Left lung (tissue), 10 donors: ENCODE data around the gene SLC9A7. TPM values are rescaled to one million over a fixed set of nuclear protein-coding genes. Genes with fewer than 3 reads are reported as not detected.
A peak's percentile ranks its signal among the peaks of the same experiment; 100 is the strongest.

Source experiments
- ATAC-seq: fragments of 200-7000 bp; cut with Tn5 transposase; one replicate; pipeline ENCODE4 v1.9.1; 2020; ENCODE audit warnings: moderate library complexity
- DNase-seq, 4 donors: peaks; one replicate each; pipeline ENCODE4 v3.0.0-alpha.2; 2013 to 2020
- H3K27ac ChIP-seq, 2 donors: fragments of 200-600 bp; sonication (generic) in 1 of 2; one replicate each; pipeline versions ENCODE4 v1.5.0 to v1.8.0; 2020 to 2021
- H3K27me3 ChIP-seq, 2 donors: fragments of 200-600 bp; sonication (generic) in 1 of 2; one replicate each; pipeline versions ENCODE4 v1.5.0 to v1.8.0; 2020 to 2021
- H3K36me3 ChIP-seq, 2 donors: fragments of 200-600 bp; sonication (generic) in 1 of 2; one replicate each; pipeline versions ENCODE4 v1.5.0 to v1.8.0; 2020 to 2021
- H3K4me1 ChIP-seq, 2 donors: fragments of 200-600 bp; one replicate each; pipeline ENCODE4 v1.8.0; 2021
- H3K4me3 ChIP-seq, 2 donors: fragments of 200-600 bp; sonication (generic) in 1 of 2; one replicate each; pipeline versions ENCODE4 v1.5.0 to v1.8.0; 2020 to 2021; ENCODE audit warnings: mild to moderate bottlenecking in 1 of 2
- H3K9me3 ChIP-seq, 2 donors: fragments of 200-600 bp; sonication (generic) in 1 of 2; one replicate each; pipeline versions ENCODE4 v1.5.0 to v1.8.0; 2020 to 2021
- intact Hi-C, 2 donors: fragments of 100-400 bp; cut with DNase I; formaldehyde crosslinking; loops; one replicate each; pipeline versions ENCODE4 v1.11.2 to v1.14.2; 2022
- polyA plus RNA-seq, 6 donors: library from polyadenylated mRNA; unstranded; fragments of 120-200 nt; gene quantifications; one replicate each; pipeline ENCODE4 v1.2.1, GENCODE V29; 2013; ENCODE audit not compliant: insufficient read length in 6 of 6
- total RNA-seq, 2 donors: library from RNA; stranded (reverse); fragmentation: NEBNext Ultra II Directional; extraction: Animal tissue kit (Norgen Biotek cat#: 25700); gene quantifications; one replicate each; pipeline ENCODE4 v1.2.1, GENCODE V29; 2021
- TF ChIP-seq, protein P1 (sequence below), 2 donors: fragments of 200-600 bp; sonication (generic) in 1 of 2; IDR thresholded peaks; one replicate each; pipeline versions ENCODE4 v1.5.0 to v1.8.0; 2021; ENCODE audit warnings: antibody characterized with exemption in 2 of 2
- donor health status: DM: no; HTN: yes; CAD: no.
- donor health status: DM: no; HTN: no; CAD: no.

SLC9A7 gene
- total and polyA plus RNA-seq, 8 donors: 2.3 to 10.5 (median 3.2) TPM

DNA sequence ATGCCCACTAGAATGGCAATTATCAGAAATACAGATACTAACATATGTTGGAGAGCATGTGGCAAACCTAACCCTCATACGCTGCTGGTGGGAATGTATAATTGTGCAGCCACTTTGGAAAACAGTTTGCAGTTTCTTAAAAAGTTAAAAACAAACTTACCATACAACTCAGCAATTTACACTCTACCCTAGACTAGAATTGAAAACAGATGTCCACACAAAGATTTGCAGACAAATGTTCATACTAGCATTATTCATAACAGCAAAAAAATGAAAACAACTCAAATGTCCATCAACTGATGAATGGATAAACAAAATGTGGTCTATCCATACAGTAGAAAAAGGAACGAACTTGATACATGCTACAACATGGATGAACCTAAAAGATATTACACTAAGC lies 64.4 kb downstream of the SLC9A7 start:
- ATAC-seq (no peak), DNase-seq (no peak)
- no peaks in the 10 kb centered on the region for H3K9me3 ChIP-seq
- no peaks in the 10 kb centered on the region for H3K36me3 ChIP-seq
- H3K4me1 ChIP-seq: no peaks in the 10 kb centered on the region
- H3K27ac ChIP-seq: no peak overlapping the region
- TF ChIP-seq, protein P1, sequence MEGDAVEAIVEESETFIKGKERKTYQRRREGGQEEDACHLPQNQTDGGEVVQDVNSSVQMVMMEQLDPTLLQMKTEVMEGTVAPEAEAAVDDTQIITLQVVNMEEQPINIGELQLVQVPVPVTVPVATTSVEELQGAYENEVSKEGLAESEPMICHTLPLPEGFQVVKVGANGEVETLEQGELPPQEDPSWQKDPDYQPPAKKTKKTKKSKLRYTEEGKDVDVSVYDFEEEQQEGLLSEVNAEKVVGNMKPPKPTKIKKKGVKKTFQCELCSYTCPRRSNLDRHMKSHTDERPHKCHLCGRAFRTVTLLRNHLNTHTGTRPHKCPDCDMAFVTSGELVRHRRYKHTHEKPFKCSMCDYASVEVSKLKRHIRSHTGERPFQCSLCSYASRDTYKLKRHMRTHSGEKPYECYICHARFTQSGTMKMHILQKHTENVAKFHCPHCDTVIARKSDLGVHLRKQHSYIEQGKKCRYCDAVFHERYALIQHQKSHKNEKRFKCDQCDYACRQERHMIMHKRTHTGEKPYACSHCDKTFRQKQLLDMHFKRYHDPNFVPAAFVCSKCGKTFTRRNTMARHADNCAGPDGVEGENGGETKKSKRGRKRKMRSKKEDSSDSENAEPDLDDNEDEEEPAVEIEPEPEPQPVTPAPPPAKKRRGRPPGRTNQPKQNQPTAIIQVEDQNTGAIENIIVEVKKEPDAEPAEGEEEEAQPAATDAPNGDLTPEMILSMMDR (IDR thresholded peaks at IDR 0.05): no peak
- H3K4me3 ChIP-seq: no peak overlapping the region
- intact Hi-C loops: no loop called here
- H3K27me3 ChIP-seq: no peaks in the 10 kb centered on the region

DNA sequence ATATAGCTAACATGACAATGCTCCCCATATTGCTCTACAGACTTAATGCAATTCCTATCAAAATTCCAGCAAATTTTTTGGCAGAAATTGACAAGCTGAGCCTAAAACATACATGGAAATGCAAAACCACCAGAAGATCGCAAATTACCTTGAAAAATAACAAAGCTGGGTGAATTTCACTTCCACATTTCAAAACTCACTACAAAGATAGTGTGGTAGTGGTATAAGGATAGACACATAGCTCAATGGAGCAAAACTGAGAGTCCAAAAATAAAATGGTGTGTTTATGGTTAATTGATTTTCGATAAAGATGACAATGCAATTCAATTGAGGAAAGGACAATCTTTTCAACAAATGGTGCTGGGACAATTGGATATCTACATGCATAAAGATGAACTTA lies 65.8 kb downstream of the SLC9A7 start:
- DNase-seq (no peak), ATAC-seq (no peak)
- Histone ChIP-seq H3K27ac (no peak overlapping the region), H3K4me1 (no peaks in the 10 kb centered on the region), H3K36me3 (no peaks in the 10 kb centered on the region), H3K9me3 (no peaks in the 10 kb centered on the region), H3K4me3 (no peak overlapping the region), H3K27me3 (no peaks in the 10 kb centered on the region)
- TF ChIP-seq, protein P1 (IDR thresholded peaks at IDR 0.05): no peak
- intact Hi-C loops: no loop called here

DNA sequence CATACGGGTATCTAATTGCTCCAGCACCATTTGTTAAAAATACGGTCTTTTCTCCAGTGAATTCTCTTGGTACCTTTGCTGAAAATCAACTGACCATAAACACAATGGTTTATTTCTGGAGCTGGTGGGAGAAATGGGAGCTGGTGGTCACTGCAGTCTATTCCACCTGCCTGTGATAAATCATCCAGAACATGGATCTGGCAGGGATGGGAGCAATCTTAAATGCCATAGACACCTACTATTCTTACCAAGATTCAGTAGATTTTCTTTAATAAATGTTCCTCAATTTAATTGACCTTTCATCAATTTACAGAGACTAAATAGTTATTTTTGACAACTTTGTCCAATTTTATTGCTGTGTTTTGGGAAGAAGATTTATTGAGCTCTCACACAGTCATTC lies 68.1 kb downstream of the SLC9A7 start:
- intact Hi-C loops: no loop called here
- TF ChIP-seq, protein P1 (IDR thresholded peaks at IDR 0.05): no peak
- no peaks in the 10 kb centered on the region for H3K27me3 ChIP-seq
- H3K4me1 ChIP-seq: no peaks in the 10 kb centered on the region
- H3K36me3 ChIP-seq: no peaks in the 10 kb centered on the region
- no peak overlapping the region for H3K27ac ChIP-seq
- no peaks in the 10 kb centered on the region for H3K9me3 ChIP-seq
- H3K4me3 ChIP-seq: no peak overlapping the region
- DNase-seq (no peak), ATAC-seq (no peak)

DNA sequence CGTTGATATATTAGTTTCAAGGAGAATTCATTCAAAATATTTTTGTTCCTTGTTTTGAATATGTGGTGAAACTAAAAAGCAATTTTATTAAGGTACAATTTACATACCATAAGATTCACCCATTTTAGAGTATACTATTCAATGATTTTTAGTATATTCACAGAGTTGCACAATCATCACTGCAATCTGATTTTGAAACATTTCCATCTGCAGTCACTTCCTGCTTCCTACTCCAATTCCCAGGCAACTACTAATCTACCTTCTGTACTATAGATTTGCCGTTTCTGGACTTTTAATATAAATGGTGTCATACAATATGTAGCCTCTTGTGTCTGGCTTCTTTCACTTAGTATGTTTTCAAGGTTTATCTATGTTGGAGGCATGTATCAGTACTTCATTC lies 71.3 kb downstream of the SLC9A7 start:
- intact Hi-C loops: no loop called here

DNA sequence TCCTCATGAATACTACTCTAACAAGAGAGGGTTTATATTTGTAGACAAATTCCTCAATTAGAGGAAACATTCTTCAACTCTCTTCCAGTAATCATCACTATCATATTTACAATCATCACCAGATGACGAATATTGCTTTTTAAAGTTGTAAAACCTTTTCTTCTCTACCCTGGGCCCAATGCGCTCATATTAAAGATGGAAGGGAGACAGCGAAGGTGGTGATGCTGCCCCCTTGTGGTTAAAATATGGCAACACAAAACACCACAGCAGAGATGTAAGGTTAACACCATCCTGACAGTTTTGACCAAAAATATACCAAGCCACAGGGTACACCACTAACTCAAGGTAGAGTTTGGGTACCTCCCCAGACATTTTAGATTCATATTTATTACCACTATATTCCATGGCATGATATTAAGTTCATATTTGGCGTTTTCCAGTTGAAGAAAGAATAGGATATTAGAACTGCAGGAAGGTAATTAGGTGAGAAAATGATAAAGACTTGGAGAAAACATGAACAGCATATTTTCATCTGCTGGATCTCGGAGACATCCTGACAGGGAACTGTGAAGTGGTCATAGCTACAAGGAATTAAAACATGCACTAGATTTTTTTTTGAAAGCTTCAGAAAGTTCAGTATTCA lies 72.8 kb downstream of the SLC9A7 start:
- no peaks in the 10 kb centered on the region for H3K27me3 ChIP-seq
- DNase-seq: peak in 1 of 4 donors; percentile 31
- no peak overlapping the region for H3K27ac ChIP-seq
- no peaks in the 10 kb centered on the region for H3K4me1 ChIP-seq
- intact Hi-C loops: no loop called here
- no peaks in the 10 kb centered on the region for H3K36me3 ChIP-seq
- TF ChIP-seq, protein P1 (IDR thresholded peaks at IDR 0.05): peak; percentile 63 to 66
- no peak overlapping the region for H3K4me3 ChIP-seq
- no peaks in the 10 kb centered on the region for H3K9me3 ChIP-seq
- ATAC-seq: peak; percentile 83

More for the DNA sequence above, 71.3 kb downstream of the SLC9A7 start:
- ATAC-seq (no peak), DNase-seq (no peak)
- Histone ChIP-seq H3K4me3 (no peak overlapping the region), H3K27ac (no peak overlapping the region), H3K36me3 (no peaks in the 10 kb centered on the region), H3K9me3 (no peaks in the 10 kb centered on the region), H3K27me3 (no peaks in the 10 kb centered on the region), H3K4me1 (no peaks in the 10 kb centered on the region)
- TF ChIP-seq, protein P1 (IDR thresholded peaks at IDR 0.05): no peak
